K562 (cell line): Measurements from ENCODE around the gene MAP7D1. TPM values are rescaled to one million over a fixed set of nuclear protein-coding genes. Genes with fewer than 3 reads are reported as not detected.

ENCODE experiments used
- CHD2 ChIP-seq: IDR thresholded peaks from 2 replicates; pipeline ENCODE4 v1.6.1; 2011; ENCODE audit warnings: low read depth, low read length
- HDAC2 ChIP-seq: fragments of 450-650 bp; IDR thresholded peaks from 2 replicates; pipeline ENCODE4 v1.6.1; 2016; ENCODE audit warnings: mild to moderate bottlenecking
- HDAC6 ChIP-seq: IDR thresholded peaks from 2 replicates; pipeline ENCODE4 v1.6.1; 2012; ENCODE audit warnings: low read depth, mild to moderate bottlenecking, control low read depth, inconsistent platforms, low read length, moderate library complexity
- MCM3 ChIP-seq: fragments of 450-650 bp; IDR thresholded peaks from 2 replicates; pipeline ENCODE4 v1.6.1; 2016
- STAG1 ChIP-seq: sonication (generic); formaldehyde crosslinking; IDR thresholded peaks from 2 replicates; pipeline ENCODE4 v1.5.0; 2020; ENCODE audit warnings: missing genetic modification reagents, borderline replicate concordance
- polyA plus RNA-seq, 8 experiments: library from polyadenylated mRNA; depleted of rRNA in 4 of 8; stranded (reverse) in 5 of 8; unstranded in 3 of 8; fragments of >200 nt; fragmentation: Nextera tagmentation in 2 of 8; fragmentation: Illumina TruSeq in 1 of 8; extraction: Ambion mirVana in 2 of 8; extraction: Trizol in 1 of 8; gene quantifications; 2 replicates each; pipeline versions ENCODE4 v1.2.1 to v1.2.3, GENCODE V29; 2011 to 2014; ENCODE audit warnings: inconsistent platforms in 1 of 8, missing spikeins in 1 of 8
- total RNA-seq, 7 experiments: library from RNA; depleted of rRNA in 6 of 7; stranded (reverse); fragments of >200 nt in 6 of 7; fragmentation: Illumina TruSeq in 2 of 7; extraction: Trizol in 2 of 7; gene quantifications; 2 replicates each; pipeline versions ENCODE4 v1.2.1 to v1.2.3, GENCODE V29; 2011 to 2021; ENCODE audit warnings: low replicate concordance in 1 of 7
- TF ChIP-seq, protein P1 (sequence below): sonication (generic); formaldehyde crosslinking; IDR thresholded peaks from 2 replicates; pipeline ENCODE4 v1.8.0; 2022; ENCODE audit warnings: mild to moderate bottlenecking, missing genetic modification reagents

MAP7D1 gene
- total and polyA plus RNA-seq, 9 of the 15 experiments (the other 6 are each of a cell fraction or from before 2014, with no cell fraction given): 3.6 to 108 (median 34.5) TPM

DNA sequence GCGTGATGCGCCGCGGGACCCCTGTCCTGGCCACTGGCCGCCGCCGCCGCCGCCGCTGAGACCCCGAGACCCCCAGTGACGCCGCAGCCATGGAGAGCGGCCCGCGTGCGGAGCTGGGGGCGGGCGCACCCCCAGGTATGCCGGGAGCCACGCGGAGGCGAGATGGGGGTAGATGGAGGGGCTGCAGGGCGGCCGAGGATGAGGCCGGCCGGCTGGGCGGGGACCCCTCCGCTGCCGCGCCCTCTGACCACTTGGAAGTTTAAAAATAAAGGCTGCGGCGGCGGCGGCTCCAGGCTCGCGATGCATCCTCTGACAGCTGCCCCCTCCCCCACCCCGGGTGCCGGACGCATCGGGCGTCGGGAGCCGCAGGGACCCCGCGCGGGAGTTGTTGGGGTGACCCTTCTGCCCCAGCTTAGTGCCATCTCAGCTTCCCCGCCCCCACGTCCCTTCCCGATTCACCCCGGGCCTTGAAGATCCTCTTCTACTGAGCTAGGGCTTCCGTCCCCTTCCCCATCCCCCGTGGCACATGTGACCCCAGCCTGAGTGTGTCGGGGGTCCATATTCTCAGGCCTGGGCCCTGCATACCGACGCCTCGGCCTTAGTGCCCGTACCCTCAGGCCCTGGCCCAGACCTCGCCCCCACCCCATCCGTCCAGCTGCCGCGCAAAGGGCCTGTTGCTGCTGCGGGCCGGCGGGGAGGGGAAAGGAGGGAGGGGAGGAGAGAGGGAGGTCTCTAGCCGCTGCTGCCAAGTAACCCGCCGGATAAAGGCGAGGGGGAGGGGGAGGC lies 562 bp downstream of the MAP7D1 start (continued):
- no peak for TF ChIP-seq STAG1 (CRISPR knock-in tag)
- peak; percentile 84; the same call in 1 of the 2 replicates for TF ChIP-seq HDAC2
- TF ChIP-seq HDAC6: no peak
- TF ChIP-seq CHD2: 0 out of 2 replicates have a peak, but pooled peaks have one; percentile 38
- no peak for TF ChIP-seq MCM3
- TF ChIP-seq, protein P1, sequence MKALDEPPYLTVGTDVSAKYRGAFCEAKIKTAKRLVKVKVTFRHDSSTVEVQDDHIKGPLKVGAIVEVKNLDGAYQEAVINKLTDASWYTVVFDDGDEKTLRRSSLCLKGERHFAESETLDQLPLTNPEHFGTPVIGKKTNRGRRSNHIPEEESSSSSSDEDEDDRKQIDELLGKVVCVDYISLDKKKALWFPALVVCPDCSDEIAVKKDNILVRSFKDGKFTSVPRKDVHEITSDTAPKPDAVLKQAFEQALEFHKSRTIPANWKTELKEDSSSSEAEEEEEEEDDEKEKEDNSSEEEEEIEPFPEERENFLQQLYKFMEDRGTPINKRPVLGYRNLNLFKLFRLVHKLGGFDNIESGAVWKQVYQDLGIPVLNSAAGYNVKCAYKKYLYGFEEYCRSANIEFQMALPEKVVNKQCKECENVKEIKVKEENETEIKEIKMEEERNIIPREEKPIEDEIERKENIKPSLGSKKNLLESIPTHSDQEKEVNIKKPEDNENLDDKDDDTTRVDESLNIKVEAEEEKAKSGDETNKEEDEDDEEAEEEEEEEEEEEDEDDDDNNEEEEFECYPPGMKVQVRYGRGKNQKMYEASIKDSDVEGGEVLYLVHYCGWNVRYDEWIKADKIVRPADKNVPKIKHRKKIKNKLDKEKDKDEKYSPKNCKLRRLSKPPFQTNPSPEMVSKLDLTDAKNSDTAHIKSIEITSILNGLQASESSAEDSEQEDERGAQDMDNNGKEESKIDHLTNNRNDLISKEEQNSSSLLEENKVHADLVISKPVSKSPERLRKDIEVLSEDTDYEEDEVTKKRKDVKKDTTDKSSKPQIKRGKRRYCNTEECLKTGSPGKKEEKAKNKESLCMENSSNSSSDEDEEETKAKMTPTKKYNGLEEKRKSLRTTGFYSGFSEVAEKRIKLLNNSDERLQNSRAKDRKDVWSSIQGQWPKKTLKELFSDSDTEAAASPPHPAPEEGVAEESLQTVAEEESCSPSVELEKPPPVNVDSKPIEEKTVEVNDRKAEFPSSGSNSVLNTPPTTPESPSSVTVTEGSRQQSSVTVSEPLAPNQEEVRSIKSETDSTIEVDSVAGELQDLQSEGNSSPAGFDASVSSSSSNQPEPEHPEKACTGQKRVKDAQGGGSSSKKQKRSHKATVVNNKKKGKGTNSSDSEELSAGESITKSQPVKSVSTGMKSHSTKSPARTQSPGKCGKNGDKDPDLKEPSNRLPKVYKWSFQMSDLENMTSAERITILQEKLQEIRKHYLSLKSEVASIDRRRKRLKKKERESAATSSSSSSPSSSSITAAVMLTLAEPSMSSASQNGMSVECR: peak; percentile 81
